Measurements from ENCODE around the gene SNU13.
"Not testable (repeated sequence)": the region's sequence is repeated elsewhere in the genome, so short reads cannot be mapped to it uniquely, and the experiment has no call there.

Gene SNU13

DNA sequence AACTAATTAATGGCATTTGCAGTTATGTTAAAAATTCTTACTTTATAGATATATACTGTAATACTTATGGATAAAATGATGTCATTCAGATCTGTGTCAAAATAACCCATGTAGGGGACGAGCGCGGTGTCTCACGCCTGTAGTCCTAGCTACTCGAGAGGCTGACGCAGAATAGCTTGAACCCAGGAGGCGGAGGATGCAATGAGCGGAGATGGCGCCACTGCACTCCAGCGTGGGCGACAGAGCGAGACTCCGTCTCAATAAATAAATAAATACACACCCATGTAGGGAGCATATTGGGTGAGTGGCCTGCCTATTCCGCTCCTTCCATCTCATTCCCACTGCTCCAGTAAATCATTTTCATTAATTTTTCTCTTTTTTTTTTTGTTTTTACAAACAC lies 7.1 kb downstream of the SNU13 start:
- DNase-seq (ENCODE audit: low spot score): no peak

DNA sequence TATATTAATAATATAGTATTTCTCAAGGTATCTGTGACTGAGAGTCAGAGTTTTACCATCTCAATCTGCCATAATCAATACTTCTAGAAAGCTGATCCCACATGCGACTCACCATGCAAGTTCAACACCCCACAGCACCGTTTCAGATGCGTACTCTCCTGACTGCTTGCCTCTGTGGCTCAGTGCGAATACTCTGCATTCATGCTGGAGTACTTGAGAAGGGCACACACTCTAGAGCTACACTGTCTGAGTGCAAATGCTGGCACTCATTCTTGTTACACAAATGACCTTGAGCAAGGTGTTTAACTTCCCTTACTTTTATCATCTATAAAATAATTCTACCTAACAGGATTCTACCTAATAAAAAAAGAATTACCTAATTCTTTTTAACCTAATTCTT lies 12.5 kb downstream of the SNU13 start:
- no peak for DNase-seq (ENCODE audit: low spot score)

DNA sequence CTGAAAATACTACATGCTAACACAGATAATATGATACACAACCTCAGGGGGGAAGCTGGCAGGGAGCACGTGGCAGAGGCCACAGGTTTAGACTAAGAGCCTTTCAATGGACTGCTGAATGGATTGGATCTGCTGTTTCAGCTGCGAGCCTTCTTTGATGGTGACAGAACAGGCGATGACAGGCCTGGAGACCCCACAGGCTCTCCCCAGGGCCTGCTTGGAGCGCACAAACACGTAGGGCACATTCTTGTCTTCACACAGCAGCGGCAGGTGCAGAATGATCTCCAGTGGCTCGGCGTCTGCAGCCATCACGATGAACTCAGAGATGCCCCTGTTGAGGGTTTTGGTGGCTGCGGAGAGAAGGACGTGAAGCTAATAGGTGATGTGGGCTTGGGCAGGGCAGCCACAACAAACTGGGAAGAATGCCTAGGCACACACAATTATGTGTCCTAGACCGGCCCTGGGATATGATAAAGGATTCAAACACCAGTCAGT lies 13.8 kb downstream of the SNU13 start:
- no peak for DNase-seq (ENCODE audit: low spot score)

DNA sequence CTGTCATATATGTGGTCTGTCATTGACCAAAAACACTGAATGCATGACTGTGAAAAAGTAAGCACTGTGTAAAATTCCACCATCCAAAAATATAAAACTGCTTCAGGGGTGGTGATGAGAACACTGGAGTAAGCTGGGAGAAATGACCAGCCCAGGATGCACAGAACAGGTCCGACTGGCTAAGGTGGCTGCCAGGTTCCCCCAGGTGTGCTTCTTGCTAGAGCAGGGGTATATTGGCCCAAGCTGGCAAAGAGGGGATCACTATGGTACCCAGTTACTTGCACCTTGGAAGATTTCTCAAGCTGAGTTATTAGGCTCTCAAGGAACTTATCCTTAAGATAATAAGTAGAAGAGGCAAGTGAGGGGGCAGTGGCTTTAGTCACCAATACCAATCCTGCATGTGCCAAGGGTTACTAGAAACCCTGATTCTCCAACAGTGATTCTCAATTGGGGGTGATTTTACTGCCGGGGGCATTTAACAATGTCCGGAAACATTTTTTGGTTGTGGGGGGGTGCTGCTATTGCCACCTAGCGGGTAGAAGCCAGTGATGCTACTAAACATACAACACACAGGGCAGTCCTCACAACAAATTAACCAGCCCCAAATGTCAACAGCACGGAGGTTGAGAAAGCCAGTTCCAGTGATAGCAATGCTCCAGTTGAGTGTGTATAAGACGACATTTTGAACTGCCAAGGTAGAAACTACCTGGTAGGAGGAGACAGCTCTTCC lies 15.7 kb downstream of the SNU13 start:
- peak; percentile 46 for DNase-seq (ENCODE audit: low spot score)

DNA sequence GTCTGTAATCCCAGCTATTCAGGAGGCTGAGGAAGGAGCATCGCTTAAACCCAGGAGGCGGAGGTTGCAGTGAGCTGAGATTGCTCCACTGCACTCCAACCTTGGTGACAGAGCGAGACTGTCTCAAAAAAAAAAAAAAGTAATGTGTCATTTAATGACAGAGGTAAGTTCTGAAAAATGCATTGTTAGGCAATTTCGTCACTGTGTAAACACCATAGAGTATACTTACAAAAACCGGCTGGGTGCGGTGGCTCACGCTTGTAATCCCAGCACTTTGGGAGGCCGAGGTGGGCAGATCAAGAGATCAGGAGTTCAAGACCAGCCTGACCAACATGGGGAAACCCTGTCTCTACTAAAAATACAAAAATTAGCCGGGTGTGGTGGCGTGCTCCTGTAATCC lies 16.6 kb downstream of the SNU13 start:
- not testable (repeated sequence) for DNase-seq (ENCODE audit: low spot score)

DNA sequence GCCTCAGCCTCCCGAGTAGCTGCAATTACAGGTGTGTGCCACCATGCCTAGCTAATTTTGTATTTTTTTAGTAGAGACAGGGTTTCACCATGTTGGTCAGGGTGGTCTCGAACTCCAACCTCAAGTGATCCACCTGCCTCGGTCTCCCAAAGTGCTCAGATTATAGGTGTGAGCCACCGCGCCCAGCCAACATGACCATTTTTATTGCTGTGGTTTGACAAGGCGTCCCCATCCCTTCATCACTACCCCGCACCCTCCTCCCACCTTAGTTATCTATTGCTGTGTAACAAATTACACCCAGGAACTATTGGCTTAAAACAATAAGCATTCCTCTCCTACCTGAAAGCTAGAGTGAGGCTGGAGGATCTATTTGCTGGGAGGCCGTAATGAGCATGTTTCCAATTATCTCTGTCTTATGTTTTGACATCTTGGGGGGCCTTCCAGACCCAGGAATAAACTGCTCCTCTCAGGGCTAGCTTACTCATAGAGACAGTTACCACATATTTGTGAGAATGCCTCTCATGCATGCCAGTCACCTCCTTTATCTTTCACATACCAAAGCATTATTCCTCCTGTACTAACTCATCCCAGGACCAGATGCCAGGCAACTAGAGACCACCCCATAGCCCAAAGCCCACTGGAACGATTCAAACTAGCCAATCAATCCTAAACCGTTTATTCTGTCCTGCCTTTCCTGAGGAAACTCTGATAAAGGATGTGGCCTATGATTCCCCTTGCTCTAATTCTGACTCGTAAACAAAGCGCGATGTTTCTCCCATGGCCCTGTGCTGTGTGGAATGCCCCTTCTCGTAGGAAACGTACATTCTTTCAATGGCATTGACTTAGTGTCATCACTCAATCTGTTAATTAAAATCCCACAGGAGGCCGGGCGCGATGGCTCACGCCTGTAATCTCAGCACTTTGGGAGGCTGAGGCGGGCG lies 19.4 kb downstream of the SNU13 start:
- no peak for DNase-seq (ENCODE audit: low spot score)

DNA sequence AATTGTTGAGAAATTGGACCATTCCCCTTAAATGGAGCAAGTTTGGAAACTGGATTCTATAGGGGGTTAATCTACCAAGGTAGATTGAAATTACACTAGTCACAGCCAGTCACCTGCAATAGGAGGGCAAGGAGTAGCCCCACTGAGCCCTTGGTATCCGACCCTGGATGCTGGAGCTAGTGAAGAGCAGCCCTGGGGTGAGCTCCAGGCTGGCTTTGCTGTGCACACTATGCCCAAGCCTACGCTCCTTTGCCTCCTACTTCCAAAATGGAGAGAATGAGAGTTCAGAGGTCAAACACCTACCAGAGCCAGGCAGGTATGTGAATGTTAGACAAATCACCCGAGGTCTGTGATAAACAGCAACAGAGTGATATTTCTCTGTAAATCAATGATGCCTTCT lies 23.7 kb downstream of the SNU13 start:
- DNase-seq (ENCODE audit: low spot score): no peak

DNA sequence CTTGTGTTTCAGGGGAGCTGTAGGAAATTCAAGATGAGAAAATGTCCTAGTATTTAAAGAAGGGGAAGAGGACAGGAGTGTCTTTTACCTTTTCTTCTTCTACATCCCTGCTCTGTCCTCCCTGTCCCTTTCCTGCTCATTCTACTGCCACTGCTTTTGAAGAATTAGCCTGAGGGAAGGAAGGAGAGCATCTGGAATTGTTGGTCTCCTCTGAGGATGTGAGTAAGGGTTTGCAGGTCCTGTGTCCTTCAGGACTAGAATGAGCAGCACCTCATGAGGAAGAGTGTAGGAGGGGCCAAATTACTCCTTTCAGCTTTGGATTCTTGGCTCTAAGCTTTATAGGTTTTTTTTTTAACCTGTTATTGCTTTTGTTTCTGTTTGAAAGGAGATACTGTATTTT lies 24.2 kb downstream of the SNU13 start:
- DNase-seq (ENCODE audit: low spot score): no peak

DNA sequence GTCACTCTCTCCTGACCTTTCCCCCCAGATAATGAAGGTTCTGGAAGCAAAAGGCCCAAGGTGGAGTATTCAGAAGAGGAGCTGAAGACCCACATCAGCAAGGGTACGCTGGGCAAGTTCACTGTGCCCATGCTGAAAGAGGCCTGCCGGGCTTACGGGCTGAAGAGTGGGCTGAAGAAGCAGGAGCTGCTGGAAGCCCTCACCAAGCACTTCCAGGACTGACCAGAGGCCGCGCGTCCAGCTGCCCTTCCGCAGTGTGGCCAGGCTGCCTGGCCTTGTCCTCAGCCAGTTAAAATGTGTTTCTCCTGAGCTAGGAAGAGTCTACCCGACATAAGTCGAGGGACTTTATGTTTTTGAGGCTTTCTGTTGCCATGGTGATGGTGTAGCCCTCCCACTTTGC lies 25.1 kb downstream of the SNU13 start:
- not testable (repeated sequence) for DNase-seq (ENCODE audit: low spot score)

DNA sequence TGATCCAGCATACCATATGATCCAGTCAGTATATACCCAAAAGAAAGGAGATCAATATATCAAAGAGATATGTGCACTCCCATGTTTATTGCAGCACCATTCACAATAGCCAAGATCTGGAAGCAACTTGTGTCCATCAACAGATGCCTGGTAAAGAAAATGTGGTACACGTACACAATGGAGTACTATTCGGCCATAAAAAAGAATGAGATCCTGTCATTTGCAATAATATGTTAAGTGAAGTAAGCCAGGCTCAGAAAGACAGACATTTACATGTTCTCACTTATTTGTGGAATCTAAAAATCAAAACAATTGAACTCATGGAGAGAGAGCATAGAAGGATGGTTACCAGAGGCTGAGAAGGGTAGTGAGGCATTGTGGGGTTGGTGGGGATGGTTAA lies 27.0 kb downstream of the SNU13 start:
- DNase-seq (ENCODE audit: low spot score): no peak

DNA sequence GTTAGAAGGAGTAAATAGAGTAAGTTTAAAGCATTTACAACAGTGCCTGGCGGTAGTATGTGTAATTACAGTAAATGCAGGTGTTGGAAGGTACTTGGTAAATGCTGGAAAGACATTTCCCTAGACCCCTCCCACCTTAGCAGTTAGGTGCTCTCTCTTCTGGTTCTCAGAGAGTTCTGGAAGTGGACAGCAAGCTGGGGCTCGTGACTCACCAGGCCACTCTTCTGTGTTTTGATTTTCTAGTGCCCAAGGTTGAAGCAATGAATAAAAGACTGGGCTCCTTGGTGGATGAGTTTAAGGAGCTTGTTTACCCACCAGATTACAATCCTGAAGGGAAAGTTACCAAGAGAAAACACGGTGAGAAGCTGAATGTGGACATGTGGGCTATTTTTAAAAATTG lies 27.6 kb downstream of the SNU13 start:
- no peak for DNase-seq (ENCODE audit: low spot score)

DNA sequence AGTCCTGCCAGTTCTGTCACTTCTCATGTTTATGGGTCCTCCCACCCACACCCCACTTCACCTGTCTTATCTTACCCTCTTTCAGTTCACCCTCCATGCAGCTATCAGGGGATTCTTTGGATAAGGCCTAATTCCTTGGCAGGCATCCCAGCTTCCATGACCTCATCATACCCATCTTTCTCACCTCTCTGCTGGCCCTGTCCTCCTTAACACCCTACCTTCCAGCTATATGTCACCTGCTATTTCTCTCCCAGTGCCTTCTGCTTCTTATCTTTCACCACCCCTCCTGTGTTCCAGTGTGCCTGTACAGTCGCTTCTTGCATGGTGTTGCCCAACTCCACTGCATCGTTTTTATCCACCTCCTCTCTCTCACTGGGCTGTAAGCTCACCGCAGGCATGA lies 28.3 kb downstream of the SNU13 start:
- no peak for DNase-seq (ENCODE audit: low spot score)

DNA sequence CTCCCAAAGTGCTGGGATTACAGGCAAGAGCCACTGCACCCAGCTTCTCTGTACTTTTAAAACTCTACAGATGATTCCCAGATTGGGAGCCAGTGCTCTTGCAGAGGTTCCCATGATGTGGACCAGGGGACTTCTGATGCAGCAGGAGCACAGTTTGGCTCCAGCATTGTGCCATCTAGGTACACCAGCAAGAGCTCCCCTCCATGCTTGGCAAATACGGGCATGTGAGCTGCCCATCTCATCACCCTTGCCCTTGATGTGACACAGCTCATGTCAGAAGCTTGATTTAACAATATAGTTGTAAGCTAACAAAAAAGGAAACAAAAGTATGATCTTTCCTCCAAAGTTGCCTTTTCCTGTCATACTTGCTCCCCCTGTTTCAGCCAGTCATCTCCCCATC lies 28.7 kb downstream of the SNU13 start:
- no peak for DNase-seq (ENCODE audit: low spot score)

DNA sequence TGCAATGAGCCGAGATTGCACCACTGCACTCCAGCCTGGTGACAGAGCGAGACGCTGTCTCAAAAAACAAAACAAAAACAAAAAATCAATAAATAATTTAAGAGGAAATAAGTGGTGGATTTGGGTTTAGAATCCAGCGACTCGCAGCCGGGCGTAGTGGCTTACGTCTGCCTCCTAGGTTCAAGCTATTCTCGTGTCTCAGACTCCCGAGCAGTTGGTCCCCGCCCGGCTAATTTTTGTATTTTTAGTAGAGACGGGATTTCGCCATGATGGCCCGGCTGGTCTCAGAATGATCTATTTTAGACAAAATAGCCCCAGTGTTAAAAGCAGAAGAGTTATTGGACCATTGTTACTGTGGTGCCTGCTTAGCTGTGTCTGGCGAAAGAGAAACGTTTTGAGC lies 29.8 kb downstream of the SNU13 start:
- no peak for DNase-seq (ENCODE audit: low spot score)

DNA sequence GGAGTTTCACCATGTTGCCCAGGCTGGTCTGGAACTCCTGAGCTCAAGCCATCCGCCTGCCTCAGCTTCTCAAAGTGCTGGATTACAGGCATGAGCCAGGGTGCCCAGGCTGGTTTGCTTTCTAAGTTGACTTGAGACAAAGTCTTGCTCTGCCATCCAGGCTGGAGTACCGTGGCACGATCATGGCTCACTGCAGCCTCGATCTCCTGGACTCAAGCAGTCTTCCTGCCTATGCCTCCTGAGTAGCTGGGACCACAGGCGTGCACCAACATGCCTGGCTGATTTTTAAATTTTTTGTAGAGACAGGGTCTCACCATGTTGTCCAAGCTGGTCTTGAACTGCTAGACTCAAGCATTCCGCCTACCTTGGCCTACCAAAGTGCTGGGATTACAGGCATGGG lies 31.0 kb downstream of the SNU13 start:
- no peak for DNase-seq (ENCODE audit: low spot score)

DNA sequence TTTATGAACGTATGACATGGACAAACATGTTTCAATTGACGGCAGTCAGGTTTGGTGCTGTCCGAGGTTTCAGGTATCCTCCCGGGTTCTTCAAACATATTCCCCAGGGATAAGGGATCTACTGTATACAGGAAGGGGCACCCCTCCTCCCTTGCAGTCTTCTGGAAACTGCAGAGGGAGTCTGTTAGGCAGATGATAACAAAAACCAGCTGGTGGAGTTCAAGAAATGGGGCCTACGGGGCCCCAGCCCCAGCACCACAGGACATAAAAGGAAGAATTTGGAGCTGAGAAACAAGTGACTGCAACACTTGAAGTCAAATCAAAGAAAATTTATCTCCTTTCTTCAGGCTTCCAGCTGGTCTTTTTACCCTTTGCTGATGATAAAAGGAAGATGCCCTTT lies 32.1 kb downstream of the SNU13 start:
- DNase-seq (ENCODE audit: low spot score): no peak

DNA sequence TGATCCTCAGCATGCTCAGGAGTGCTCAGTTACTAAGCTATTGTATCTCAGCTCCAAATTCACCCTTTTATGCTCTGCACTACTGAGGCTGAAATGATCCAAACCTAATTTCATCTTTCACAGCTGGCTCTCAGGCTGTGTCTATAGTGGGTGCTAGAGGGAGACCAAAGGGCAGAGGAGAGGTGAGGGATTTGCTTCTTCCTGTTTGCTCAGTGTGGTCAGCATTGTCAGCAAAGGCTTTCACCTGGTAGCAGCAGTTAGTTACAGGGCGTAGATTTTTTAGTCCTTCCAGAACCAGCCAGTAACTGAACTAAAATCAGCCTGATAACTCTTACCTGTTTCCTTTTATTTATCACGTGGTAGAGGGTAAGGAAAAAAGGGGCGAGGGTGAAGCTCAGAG lies 34.3 kb downstream of the SNU13 start:
- no peak for DNase-seq (ENCODE audit: low spot score)

DNA sequence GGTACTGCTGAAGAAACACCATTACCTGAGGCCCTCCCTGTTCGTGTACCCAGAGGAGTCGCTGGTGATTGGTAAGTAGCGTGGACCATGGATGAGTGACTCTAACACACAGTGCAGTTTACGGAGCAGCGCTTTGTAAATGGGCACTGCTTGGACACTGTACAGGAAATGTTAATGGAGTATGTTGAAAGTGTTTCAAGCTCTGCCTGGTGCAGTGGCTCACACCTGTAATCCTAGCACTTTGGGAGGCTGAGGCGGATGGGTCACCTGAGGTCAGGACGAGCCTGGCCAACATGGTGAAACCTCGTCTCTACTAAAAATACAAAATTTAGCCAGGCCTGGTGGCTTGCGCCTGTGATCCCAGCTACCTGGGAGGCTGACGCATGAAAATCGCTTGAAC lies 37.8 kb downstream of the SNU13 start:
- DNase-seq (ENCODE audit: low spot score): no peak

DNA sequence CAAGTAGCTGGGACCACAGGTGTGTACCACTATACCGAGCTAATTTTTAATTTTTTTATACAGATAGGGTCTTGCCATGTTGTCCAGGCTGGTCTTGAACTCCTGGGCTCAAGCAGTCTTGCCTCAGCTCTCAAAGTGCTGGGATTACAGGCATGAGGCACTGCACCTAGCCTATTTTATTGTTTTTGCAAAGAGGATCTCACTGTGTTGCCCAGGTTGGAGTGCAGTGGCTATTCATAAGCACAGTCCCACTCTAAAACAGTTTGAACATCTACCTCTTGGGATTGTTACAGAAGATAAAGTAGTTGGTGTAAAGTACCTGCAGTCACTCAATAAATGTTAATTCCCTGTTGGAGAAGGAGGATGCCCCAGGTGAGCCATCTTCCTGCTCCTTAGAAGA lies 38.4 kb downstream of the SNU13 start:
- DNase-seq (ENCODE audit: low spot score): no peak

DNA sequence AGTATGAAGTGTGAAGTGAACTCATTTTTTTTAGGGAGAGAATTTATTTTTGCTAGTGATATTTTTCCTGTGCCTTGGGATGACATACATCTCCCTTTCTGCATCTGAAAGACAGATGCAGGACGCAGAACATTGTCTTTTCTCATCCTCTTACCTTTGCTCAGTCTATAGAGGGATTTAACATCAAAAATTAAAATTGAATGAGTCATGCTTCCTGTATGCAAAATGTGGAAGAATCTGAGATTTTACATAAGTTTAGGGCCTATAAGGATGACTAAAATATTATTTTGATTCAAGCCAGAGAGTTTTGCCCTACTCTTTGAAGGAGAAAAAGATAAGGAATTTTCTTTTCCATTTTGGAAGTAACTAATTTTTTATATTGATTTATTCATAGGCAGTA lies 40.2 kb downstream of the SNU13 start:
- DNase-seq (ENCODE audit: low spot score): no peak

DNA sequence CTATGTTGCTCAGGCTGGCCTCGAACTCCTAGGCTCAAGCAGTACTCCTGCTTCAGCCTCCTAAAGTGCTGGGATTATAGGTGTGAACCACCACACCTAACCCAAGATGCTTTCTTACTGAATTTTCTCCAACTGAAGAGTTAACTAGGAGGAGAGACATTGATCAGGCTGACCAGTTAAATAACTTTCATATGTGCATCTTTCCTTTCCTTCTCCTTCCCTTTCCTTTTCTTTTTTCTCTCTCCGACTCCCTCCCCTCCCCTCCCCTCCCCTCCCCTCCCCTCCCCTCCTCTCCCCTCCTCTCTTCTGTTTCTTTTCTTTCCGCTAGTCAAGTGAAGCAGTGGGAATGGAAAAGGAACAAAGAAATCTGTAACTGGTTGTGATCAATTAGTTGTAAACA lies 40.9 kb downstream of the SNU13 start:
- no peak for DNase-seq (ENCODE audit: low spot score)

DNA sequence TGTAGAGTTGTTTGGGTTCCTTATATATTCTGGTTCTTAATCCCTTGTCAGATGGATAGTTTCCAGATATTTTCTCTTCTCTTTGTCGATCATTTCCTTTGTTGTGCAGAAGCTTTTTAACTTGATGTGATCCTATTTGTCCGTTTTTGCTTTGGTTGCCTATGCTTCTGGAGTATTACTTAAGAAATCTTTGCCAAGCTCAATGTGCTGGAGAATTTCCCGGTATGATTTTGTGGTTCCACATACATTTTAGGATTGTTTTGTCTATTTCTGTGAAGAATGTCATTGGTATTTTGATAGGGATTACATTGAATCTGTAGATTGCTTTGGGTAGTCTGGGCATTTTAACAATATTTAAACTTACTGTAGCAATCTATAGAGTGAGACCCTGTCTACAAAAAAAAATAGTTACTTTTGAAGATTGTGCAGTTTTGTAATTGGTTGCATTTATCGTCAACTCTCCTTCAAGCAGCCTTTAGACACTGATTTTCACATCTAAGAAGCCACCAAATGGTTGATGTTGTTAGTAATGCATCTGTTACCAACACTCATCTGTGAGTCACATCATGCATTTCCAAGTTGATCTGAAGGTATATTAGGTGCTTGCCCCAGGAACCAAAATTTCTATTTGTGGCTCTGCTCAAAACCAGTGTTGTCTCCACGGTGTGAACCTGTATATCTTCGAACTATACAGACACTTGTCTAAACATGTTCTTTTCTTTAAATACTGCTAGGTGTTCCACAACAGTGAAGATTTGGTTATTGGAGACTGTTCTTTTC lies 46.1 kb downstream of the SNU13 start:
- no peak for DNase-seq (ENCODE audit: low spot score)

DNA sequence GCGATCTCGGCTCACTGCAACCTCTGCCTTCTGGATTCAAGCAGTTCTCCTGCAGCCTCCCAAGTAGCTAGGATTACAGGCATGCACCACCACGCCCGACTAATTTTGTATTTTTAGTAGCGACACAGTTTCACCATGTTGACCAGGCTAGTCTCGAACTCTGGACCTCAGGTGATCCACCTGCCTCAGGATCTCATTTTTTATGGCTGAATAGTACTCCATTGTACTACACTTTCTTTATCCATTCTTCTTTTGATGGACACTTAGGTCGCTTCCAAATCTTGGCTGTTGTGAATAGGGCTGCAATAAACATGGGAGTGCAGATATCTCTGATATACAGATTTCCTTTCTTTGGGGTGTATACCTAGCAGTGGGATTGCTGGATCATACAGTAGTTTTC lies 46.8 kb downstream of the SNU13 start:
- no peak for DNase-seq (ENCODE audit: low spot score)
